ENCODE data around the gene DUSP15.

The DUSP15 gene

GRCh38 chr20:31906001-31906400 is 35.7 kb upstream of the DUSP15 start:
- Histone ChIP-seq H3K9me2 (replicated peaks; ENCODE audit: low read depth, low read length) (no peaks in the 10 kb centered on the region), H3K9ac (ENCODE audit: low read depth, low read length, poor library complexity, severe bottlenecking) (no peak overlapping the region), H3K79me2 (ENCODE audit: insufficient read depth, low read length) (no peaks in the 10 kb centered on the region), H3K4me2 (ENCODE audit: low read depth, low read length, poor library complexity, severe bottlenecking) (no peak overlapping the region), H3K4me3 (ENCODE audit: low read length, poor library complexity, severe bottlenecking) (no peak overlapping the region), H3K27me3 (ENCODE audit: insufficient read depth, low read length, poor library complexity, severe bottlenecking) (no peaks in the 10 kb centered on the region), H3K9me3 (ENCODE audit: insufficient read depth, low read depth, low read length) (no peaks in the 10 kb centered on the region), H2AFZ (ENCODE audit: low read length) (no peak overlapping the region), H3F3A (ENCODE audit: low read depth) (no peaks in the 10 kb centered on the region), H3K4me1 (ENCODE audit: insufficient read depth, low read length, poor library complexity, severe bottlenecking) (no peaks in the 10 kb centered on the region), H4K20me1 (ENCODE audit: insufficient read depth, low read length, poor library complexity, severe bottlenecking) (no peaks in the 10 kb centered on the region), H3K36me3 (ENCODE audit: insufficient read depth, low read length) (no peaks in the 10 kb centered on the region)
- TF ChIP-seq EZH2phosphoT487 (IDR thresholded peaks at IDR 0.05; ENCODE audit: borderline replicate concordance) (no peak), CTCF (conservative IDR thresholded peaks at IDR 0.05; ENCODE audit: low read length) (no peak)

DNA sequence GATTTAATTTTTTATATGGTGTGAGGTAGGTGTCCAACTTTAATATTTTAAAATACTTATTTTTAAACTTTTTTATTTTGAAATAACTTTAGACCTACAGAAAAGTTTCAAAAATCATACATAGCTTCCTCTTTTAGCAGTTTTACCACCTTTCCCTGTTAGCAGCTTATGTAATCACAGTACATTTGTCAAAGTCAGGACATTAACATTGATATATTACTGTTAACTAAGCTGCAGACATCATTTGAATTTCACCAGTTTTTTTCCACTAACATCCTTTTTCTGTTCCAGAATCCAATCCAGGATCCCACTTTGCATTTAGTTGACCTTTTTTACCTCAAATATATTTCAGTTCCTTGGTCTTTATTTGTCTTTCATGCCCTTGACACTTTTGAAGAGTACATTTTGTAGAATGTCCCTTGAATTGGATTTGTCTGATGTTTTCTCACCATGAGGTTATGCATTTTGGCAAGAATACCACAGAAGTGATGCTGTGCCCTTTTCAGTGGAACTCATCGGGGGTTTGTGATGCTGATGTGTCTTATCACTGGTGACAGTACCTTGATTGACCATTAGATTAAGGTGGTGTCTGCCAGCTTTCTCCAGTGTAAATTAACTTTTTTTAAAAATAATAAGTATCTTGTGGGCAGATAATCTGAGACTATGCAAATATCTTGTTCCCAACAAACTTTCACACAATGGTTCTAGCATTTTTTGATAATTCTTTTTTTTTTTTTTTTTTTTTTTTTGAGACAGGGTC is 33.5 kb upstream of the DUSP15 start:
- Histone ChIP-seq H3K9ac (ENCODE audit: low read depth, low read length, poor library complexity, severe bottlenecking) (no peak overlapping the region), H3K27me3 (ENCODE audit: insufficient read depth, low read length, poor library complexity, severe bottlenecking) (no peaks in the 10 kb centered on the region), H3K4me3 (ENCODE audit: low read length, poor library complexity, severe bottlenecking) (no peak overlapping the region), H3K79me2 (ENCODE audit: insufficient read depth, low read length) (no peaks in the 10 kb centered on the region), H3K36me3 (ENCODE audit: insufficient read depth, low read length) (no peaks in the 10 kb centered on the region), H3K9me3 (ENCODE audit: insufficient read depth, low read depth, low read length) (no peaks in the 10 kb centered on the region), H2AFZ (ENCODE audit: low read length) (no peak overlapping the region), H3K9me2 (replicated peaks; ENCODE audit: low read depth, low read length) (no peaks in the 10 kb centered on the region), H3F3A (ENCODE audit: low read depth) (no peaks in the 10 kb centered on the region), H3K4me2 (ENCODE audit: low read depth, low read length, poor library complexity, severe bottlenecking) (no peak overlapping the region), H3K4me1 (ENCODE audit: insufficient read depth, low read length, poor library complexity, severe bottlenecking) (no peaks in the 10 kb centered on the region), H4K20me1 (ENCODE audit: insufficient read depth, low read length, poor library complexity, severe bottlenecking) (no peaks in the 10 kb centered on the region)
- TF ChIP-seq CTCF (conservative IDR thresholded peaks at IDR 0.05; ENCODE audit: low read length) (no peak), EZH2phosphoT487 (IDR thresholded peaks at IDR 0.05; ENCODE audit: borderline replicate concordance) (no peak)

DNA sequence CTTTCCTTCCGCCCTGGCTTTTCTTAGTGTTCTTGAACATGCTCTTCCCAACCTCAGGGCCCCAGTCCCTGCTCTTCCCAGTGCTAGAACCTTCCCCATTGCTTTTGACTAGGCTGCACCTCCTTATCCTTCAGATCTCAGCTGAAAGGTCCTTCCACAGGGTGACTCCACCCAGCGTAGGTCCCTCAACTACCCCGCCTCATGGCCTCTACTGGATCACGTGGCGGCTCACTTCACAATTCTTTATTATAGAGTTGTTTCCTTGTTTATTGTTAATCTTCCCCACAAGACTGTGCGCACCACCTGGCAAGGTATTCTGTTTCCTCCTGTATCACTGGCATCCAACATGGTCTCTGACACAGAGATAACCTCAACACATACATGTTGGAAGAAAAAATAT is 31.3 kb upstream of the DUSP15 start:
- Histone ChIP-seq H3F3A (ENCODE audit: low read depth) (no peaks in the 10 kb centered on the region), H3K9me2 (replicated peaks; ENCODE audit: low read depth, low read length) (no peaks in the 10 kb centered on the region), H3K79me2 (ENCODE audit: insufficient read depth, low read length) (no peaks in the 10 kb centered on the region), H3K27me3 (ENCODE audit: insufficient read depth, low read length, poor library complexity, severe bottlenecking) (no peaks in the 10 kb centered on the region), H3K4me3 (ENCODE audit: low read length, poor library complexity, severe bottlenecking) (no peak overlapping the region), H4K20me1 (ENCODE audit: insufficient read depth, low read length, poor library complexity, severe bottlenecking) (no peaks in the 10 kb centered on the region), H2AFZ (ENCODE audit: low read length) (no peak overlapping the region), H3K36me3 (ENCODE audit: insufficient read depth, low read length) (no peaks in the 10 kb centered on the region), H3K9me3 (ENCODE audit: insufficient read depth, low read depth, low read length) (no peaks in the 10 kb centered on the region), H3K4me1 (ENCODE audit: insufficient read depth, low read length, poor library complexity, severe bottlenecking) (no peaks in the 10 kb centered on the region), H3K4me2 (ENCODE audit: low read depth, low read length, poor library complexity, severe bottlenecking) (no peak overlapping the region), H3K9ac (ENCODE audit: low read depth, low read length, poor library complexity, severe bottlenecking) (no peak overlapping the region)
- no peak for TF ChIP-seq CTCF (conservative IDR thresholded peaks at IDR 0.05; ENCODE audit: low read length)
- no peak for TF ChIP-seq EZH2phosphoT487 (IDR thresholded peaks at IDR 0.05; ENCODE audit: borderline replicate concordance)

Data from Loucy (cell line).